ENCODE results near the gene B3GNT4. TPM values are rescaled to one million over a fixed set of nuclear protein-coding genes. Genes with fewer than 3 reads are reported as not detected.

Gene B3GNT4
- total and polyA plus RNA-seq, 2 of the 4 experiments (the other 2 are of a cell fraction), result 0.18 to 0.53 TPM

DNA sequence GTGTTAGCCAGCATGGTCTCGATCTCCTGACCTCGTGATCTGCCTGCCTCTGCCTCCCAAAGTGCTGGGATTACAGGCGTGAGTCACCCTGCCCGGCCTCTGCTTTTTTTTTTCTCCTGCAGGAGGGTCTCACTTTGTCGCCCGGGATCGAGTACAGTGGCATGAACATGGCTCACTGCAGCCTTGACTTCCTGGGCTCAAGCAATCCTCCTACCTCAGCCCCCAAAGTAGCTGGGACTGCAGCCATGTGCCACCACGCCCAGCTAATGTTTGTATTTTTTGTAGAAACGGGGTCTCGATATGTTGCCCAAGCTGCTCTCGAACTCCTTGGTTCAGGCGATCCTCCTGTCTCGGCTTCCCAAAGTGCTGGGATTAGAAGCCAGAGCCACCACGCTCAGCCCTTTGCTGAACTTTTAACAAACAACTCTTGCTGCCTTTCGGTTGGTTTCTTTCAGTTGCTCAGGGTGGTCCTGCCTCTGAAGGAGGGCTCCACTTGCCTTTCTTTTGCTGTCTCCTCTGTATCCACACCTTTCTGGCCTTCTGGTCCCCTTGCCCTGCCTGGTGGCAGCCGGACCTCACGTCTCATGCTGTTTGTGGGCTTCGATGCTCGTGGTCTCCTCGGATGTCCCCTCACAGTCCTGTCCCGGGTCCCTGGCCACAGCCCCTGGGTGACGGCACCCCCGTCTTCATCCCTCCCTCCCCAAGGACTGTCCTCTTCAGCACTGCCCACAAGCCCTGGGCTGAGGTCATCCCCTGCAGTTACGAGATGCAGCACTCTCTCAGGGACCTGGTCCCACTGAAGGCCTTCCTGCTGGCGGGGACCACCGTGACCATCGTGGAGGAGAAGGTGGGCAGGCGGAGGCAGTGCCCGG, 3.8 kb upstream of the B3GNT4 start (continued):
- no peak for TF ChIP-seq BHLHE40 (IDR thresholded peaks at IDR 0.05; ENCODE audit: low read depth, low read length)

DNA sequence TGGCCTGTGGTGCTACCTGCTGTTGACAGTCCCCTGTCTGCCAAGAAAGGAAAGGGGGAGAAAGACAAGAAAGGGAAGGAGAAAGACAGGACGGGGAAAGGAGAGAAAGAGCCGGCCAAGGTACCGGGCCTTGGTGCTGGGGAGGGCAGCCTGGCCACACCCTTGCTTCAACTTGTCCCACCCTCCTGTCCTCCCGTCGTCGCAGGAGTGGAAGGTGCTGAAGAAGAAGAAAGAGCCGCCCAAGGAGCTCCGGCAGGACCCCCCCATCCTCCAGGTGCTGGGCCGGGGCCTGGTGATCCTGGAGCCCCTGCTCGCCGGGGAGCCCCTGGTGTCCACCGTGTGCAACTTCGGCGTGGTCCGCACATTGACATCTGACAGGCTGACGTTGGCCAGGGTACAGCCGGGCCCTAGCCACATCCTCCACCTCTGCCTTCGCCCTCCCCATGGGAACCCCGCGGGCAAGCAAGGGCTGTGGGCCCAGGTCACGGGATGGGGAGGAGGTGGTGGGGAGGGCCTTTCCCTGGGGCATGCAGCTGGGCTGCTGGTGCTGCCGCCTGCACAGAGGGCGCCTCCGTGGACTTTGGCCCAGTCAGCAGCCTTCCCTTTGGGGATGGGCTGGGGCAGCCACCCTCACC, 2.9 kb upstream of the B3GNT4 start:
- peaks cover 7% of the 10 kb centered on the region; the same call in 1 of the 2 replicates for H4K20me1 ChIP-seq (ENCODE audit: insufficient read depth, low read length)
- CTCF ChIA-PET, result no interaction called here
- peaks cover 4% of the 10 kb centered on the region; the same call in 1 of the 2 replicates for H3K9me1 ChIP-seq (ENCODE audit: insufficient read depth, low read length)
- DNase-seq (no peak), ATAC-seq (ENCODE audit: low read depth) (no peak)
- peaks cover 22% of the 10 kb centered on the region for H3K27me3 ChIP-seq (ENCODE audit: control insufficient read depth, insufficient read depth, low read length)
- no peaks in the 10 kb centered on the region for H3K36me3 ChIP-seq (ENCODE audit: control insufficient read depth, insufficient read depth, low read length)
- H4K8ac ChIP-seq (ENCODE audit: low read depth in 2 of 2, low read length in 2 of 2), result no peak overlapping the region
- H3K4me2 ChIP-seq (ENCODE audit: low read depth, low read length), result no peak overlapping the region
- H2AFZ ChIP-seq (replicated peaks; ENCODE audit: low read length, poor library complexity), result no peak overlapping the region
- no peak overlapping the region for H2BK120ac ChIP-seq (ENCODE audit: low read depth, low read length)
- no peak overlapping the region for H2BK15ac ChIP-seq (ENCODE audit: low read depth, low read length)
- H2AK5ac ChIP-seq (ENCODE audit: low read depth, low read length), result no peak overlapping the region; the same call in 1 of the 2 replicates
- H4K5ac ChIP-seq (ENCODE audit: low read depth, low read length), result no peak overlapping the region
- POLR2A ChIA-PET (ENCODE audit: unreplicated experiment), result no interaction called here
- TF ChIP-seq, protein P1, sequence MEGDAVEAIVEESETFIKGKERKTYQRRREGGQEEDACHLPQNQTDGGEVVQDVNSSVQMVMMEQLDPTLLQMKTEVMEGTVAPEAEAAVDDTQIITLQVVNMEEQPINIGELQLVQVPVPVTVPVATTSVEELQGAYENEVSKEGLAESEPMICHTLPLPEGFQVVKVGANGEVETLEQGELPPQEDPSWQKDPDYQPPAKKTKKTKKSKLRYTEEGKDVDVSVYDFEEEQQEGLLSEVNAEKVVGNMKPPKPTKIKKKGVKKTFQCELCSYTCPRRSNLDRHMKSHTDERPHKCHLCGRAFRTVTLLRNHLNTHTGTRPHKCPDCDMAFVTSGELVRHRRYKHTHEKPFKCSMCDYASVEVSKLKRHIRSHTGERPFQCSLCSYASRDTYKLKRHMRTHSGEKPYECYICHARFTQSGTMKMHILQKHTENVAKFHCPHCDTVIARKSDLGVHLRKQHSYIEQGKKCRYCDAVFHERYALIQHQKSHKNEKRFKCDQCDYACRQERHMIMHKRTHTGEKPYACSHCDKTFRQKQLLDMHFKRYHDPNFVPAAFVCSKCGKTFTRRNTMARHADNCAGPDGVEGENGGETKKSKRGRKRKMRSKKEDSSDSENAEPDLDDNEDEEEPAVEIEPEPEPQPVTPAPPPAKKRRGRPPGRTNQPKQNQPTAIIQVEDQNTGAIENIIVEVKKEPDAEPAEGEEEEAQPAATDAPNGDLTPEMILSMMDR (conservative IDR thresholded peaks at IDR 0.05; ENCODE audit: low read depth, low read length), result no peak
- no peak for TF ChIP-seq NFE2L2 (IDR thresholded peaks at IDR 0.05; ENCODE audit: low read depth, low read length)
- no peak for TF ChIP-seq SMC3 (IDR thresholded peaks at IDR 0.05; ENCODE audit: low read depth, low read length)
- no peak for TF ChIP-seq RAD21 (IDR thresholded peaks at IDR 0.05; ENCODE audit: low read length)
- TF ChIP-seq RFX5 (IDR thresholded peaks at IDR 0.05; ENCODE audit: low read depth, low read length), result no peak
- no peak for TF ChIP-seq BHLHE40 (IDR thresholded peaks at IDR 0.05; ENCODE audit: low read depth, low read length)
- TF ChIP-seq MAZ (IDR thresholded peaks at IDR 0.05; ENCODE audit: borderline replicate concordance, low read depth, low read length), result no peak
- TF ChIP-seq CHD1 (IDR thresholded peaks at IDR 0.05; ENCODE audit: low read depth, low read length), result no peak
- no peak for TF ChIP-seq FOS (IDR thresholded peaks at IDR 0.05; ENCODE audit: low read depth, low read length)
- no peak for TF ChIP-seq POLR2A (IDR thresholded peaks at IDR 0.05; ENCODE audit: low read depth, low read length)
- TF ChIP-seq CEBPB (IDR thresholded peaks at IDR 0.05; ENCODE audit: low read depth, low read length), result no peak
- no peak for TF ChIP-seq MAFK (IDR thresholded peaks at IDR 0.05; ENCODE audit: low read depth, low read length)
- no peak overlapping the region for H3K56ac ChIP-seq (ENCODE audit: extremely low read depth, insufficient read depth, low read length)
- no peak overlapping the region for H2BK5ac ChIP-seq (ENCODE audit: low read depth, low read length, poor library complexity, severe bottlenecking)
- in situ Hi-C loops (cut with MboI; ENCODE audit: low sequenced_read_pairs), result no loop called here
- H2BK20ac ChIP-seq (ENCODE audit: low read depth, low read length), result no peak overlapping the region
- no CpG with 5 or more reads among the region's 24 CpGs for WGBS, 2 experiments (ENCODE audit: extremely low coverage in 2 of 2, insufficient read length in 1 of 2)
- intact Hi-C loops (cut with micrococcal nuclease), result no loop called here
- H3K27ac ChIP-seq (ENCODE audit: insufficient read depth, low read length), result no peak overlapping the region
- H3K9me3 ChIP-seq (ENCODE audit: control insufficient read depth, insufficient read depth, low read length), result no peaks in the 10 kb centered on the region
- no peak overlapping the region for H3K4ac ChIP-seq (ENCODE audit: low read depth, low read length)
- no peak overlapping the region for H3K14ac ChIP-seq (replicated peaks; ENCODE audit: low read depth, low read length)
- H3K4me3 ChIP-seq (ENCODE audit: insufficient read depth, low read depth, low read length), result no peak overlapping the region
- dilution Hi-C loops (cut with HindIII; ENCODE audit: low sequenced_read_pairs, unreplicated experiment), result no loop called here
- no peak overlapping the region for H2AK9ac ChIP-seq (replicated peaks; ENCODE audit: low read depth, low read length, poor library complexity)
- BruUV-seq (replicated peaks), result no TSS peak
- no peaks in the 10 kb centered on the region for H3K79me1 ChIP-seq (ENCODE audit: low read depth in 1 of 2, low read length in 2 of 2)
- H4K91ac ChIP-seq (ENCODE audit: insufficient read depth, low read depth, low read length), result no peak overlapping the region
- peaks cover 4% of the 10 kb centered on the region for H3K4me1 ChIP-seq (ENCODE audit: control insufficient read depth, insufficient read depth, low read length)
- no peak overlapping the region for H3K18ac ChIP-seq (ENCODE audit: low read depth, low read length)
- no peak overlapping the region for H3K9ac ChIP-seq (ENCODE audit: low read depth, low read length)
- H3K23ac ChIP-seq (ENCODE audit: low read depth, low read length), result no peak overlapping the region

Measured in IMR-90 (cell line).